ENCODE data around the gene RNF8. TPM values are rescaled to one million over a fixed set of nuclear protein-coding genes. Genes with fewer than 3 reads are reported as not detected.

Gene RNF8
- polyA plus RNA-seq, 4 donors = 24.4 to 30.5 (median 26.4) TPM

GRCh38 chr6:37357288-37357687 lies 3.5 kb downstream of the RNF8 start:
- DNase-seq (ENCODE audit: low read depth in 4 of 4, low spot score in 3 of 4) = no peak

GRCh38 chr6:37357860-37358259 lies 4.1 kb downstream of the RNF8 start:
- DNase-seq (ENCODE audit: low read depth in 4 of 4, low spot score in 3 of 4) = no peak

DNA sequence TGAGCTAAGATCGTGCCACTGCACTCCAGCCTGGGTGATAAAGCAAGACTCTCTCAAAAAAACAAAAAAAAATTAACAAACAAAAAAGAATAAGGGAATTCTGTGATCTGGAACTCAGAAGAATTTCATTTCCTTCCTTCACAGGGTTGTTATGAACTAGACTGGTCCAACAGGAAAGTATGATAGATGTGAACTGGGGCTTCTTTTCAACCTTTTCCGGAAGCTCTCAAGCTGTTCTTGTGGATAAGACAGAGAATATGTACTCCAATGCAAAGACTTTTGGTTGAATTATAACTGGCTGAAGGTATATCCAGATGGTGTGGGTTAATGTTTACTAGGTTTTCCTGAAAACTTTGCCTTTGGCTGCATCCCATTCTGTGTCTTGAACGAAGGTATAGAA lies 5.3 kb downstream of the RNF8 start:
- DNase-seq (ENCODE audit: low read depth in 4 of 4, low spot score in 3 of 4) = no peak

GRCh38 chr6:37362101-37362828 lies 8.5 kb downstream of the RNF8 start:
- no peak for DNase-seq (ENCODE audit: low read depth in 4 of 4, low spot score in 3 of 4)

GRCh38 chr6:37365791-37366190 lies 12.0 kb downstream of the RNF8 start:
- no peak for DNase-seq (ENCODE audit: low read depth in 4 of 4, low spot score in 3 of 4)

- no peak for DNase-seq (ENCODE audit: low read depth in 4 of 4, low spot score in 3 of 4)
Measured at GRCh38 chr6:37366910-37367309, 13.1 kb downstream of the RNF8 start.

- no peak for DNase-seq (ENCODE audit: low read depth in 4 of 4, low spot score in 3 of 4)
Measured at GRCh38 chr6:37368961-37369320, 15.2 kb downstream of the RNF8 start.

DNA sequence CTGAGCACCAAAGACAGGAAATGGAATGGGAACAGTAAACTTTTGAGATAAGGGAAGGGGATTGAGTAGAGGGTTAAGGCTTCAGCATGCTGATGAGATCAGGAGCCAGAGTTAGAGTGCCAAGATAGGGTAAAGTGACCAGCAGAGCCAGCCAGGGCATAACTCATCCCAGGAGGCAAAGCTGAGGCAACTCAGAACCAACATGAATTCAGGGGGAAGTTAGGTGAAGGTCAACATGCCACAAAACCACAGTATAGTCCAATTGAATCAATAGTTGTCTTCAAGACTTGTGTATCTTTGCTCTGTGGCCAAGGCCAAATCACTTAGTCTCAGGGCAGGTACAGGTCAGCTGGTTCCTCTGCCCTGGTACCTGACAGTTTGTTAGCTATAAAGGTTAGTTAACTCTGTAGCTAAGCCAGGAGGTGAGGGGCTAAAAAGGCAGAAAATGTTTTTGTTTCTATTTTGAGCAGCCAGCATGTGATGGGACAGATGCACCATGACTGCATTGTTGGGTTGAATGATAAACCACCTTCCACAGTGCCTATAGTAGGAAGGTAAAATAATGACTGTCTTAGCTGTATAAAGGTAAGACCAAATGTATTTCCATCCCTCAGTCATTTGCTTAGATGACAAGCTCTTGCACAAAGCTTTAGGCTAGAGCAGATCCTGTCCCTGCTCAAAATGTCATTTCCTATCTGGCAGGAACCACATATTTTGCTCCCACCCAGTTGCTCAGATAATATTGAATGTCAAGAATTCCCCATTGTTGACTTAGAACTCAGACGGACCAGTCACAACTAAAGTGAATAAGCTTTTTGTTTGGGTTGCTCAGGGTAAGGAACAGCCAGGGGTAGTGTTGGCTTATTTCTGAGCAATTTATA lies 15.8 kb downstream of the RNF8 start:
- DNase-seq (ENCODE audit: low read depth in 4 of 4, low spot score in 3 of 4) = no peak

GRCh38 chr6:37371154-37372083 lies 17.6 kb downstream of the RNF8 start:
- DNase-seq (ENCODE audit: low read depth in 4 of 4, low spot score in 3 of 4) = no peak

- no peak for DNase-seq (ENCODE audit: low read depth in 4 of 4, low spot score in 3 of 4)
Measured at GRCh38 chr6:37372116-37372515, 18.3 kb downstream of the RNF8 start.

- no peak for DNase-seq (ENCODE audit: low read depth in 4 of 4, low spot score in 3 of 4)
Measured at GRCh38 chr6:37373822-37374471, 20.2 kb downstream of the RNF8 start.

- no peak for DNase-seq (ENCODE audit: low read depth in 4 of 4, low spot score in 3 of 4)
Measured at GRCh38 chr6:37375376-37375775, 21.6 kb downstream of the RNF8 start.

GRCh38 chr6:37376078-37376743 lies 22.4 kb downstream of the RNF8 start:
- DNase-seq (ENCODE audit: low read depth in 4 of 4, low spot score in 3 of 4) = no peak

DNA sequence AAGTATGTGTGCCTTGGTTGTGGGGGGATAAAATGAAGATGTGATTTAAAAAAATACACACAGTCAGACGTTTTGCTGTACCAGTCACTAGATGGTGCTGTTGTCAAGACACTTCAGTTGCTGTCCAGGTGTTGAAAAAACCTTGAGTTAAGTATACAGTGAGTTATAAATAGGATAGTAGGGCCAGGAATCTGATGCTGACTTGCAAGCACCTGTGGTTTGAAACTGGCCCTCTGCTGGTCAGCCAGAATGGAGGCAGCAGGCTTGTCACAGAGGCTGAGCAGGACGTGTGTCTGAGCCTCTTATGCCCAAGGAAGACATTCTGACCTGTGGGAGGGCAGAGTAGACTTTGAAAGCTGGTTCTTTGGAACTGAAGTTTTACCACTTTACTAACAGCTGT lies 27.8 kb downstream of the RNF8 start:
- no peak for DNase-seq (ENCODE audit: low read depth in 4 of 4, low spot score in 3 of 4)

DNA sequence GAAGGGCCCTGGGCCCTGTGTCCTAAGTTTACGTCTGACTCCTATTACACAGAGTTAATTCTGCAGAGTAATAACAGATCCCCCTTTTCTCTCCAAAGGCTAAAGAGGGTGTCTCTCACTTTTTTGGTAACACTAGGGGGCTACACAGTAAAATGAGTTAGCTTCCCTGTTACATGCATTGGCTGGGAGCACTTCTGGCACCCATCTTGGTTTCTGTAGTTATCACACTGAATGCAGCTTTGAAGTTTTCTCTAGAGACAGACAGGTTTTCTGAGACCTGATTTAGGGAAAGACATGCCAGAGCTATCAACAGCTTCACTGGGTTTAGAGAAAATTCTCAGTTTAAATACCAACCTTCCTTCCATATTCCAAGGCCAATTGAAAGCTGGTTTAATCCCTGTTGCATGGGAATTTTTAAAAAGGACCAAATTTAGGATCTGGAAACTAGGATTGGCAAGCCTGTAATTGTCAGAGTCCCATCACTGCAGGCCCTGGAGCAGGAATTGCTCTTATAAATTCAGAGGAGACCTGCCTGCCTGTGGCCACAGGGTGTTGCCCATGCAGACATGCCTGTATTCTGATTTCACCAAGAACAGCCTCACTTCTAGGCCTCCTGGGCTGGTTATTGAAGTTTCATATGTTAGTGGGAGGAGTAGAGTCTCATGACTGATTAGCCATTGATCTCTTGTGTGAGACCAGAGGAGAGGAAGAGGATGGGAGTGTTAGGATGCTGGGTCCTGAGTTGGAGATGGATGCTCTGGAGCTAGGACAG lies 29.4 kb downstream of the RNF8 start:
- no peak for DNase-seq (ENCODE audit: low read depth in 4 of 4, low spot score in 3 of 4)

DNA sequence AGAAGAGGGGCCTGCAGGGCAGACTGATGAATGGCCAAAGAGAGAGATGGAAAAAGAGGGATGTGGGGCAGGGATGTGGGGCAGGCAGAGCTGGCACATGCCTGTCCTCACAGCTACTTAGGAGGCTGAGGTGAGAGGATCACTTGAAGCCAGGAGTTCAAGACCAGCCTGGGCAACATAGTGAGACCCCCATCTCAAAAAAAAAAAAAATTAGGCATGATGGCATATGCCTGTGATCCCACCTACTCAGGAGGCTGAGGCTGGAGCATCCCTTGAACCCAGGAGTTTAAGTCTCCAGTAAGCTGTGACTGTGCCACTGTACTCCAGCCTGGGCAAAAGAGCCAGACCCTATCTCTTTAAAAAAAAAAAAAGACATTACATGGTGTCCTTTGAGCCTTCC lies 34.8 kb downstream of the RNF8 start:
- no peak for DNase-seq (ENCODE audit: low read depth in 4 of 4, low spot score in 3 of 4)

DNA sequence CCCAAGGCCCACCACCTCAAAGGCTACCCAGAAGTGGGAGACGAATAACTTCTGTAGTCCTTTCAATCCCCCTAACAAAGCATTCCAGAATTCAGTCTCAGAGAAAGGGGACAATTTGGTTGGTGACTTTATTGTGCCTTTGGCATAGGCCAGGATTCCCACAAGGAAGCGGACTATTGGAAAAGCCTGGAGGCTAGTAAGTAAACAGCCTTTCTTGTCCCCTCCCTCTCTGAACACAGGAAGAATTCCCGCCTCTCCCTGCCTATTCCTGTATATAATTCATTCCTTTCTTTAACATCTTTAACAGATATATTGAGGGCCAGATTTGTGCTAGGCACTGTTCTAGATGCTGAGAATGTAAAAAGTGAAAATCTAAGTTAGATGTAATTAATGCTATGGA lies 36.1 kb downstream of the RNF8 start:
- DNase-seq (ENCODE audit: low read depth in 4 of 4, low spot score in 3 of 4) = no peak

GRCh38 chr6:37391120-37391519 lies 37.3 kb downstream of the RNF8 start:
- no peak for DNase-seq (ENCODE audit: low read depth in 4 of 4, low spot score in 3 of 4)

- DNase-seq (ENCODE audit: low read depth in 4 of 4, low spot score in 3 of 4) = no peak
Measured at GRCh38 chr6:37392821-37393220, 39.0 kb downstream of the RNF8 start.

All from left renal pelvis (tissue), 4 donors.